ENCODE measurements around the gene ARHGEF4.

Gene ARHGEF4, protein sequence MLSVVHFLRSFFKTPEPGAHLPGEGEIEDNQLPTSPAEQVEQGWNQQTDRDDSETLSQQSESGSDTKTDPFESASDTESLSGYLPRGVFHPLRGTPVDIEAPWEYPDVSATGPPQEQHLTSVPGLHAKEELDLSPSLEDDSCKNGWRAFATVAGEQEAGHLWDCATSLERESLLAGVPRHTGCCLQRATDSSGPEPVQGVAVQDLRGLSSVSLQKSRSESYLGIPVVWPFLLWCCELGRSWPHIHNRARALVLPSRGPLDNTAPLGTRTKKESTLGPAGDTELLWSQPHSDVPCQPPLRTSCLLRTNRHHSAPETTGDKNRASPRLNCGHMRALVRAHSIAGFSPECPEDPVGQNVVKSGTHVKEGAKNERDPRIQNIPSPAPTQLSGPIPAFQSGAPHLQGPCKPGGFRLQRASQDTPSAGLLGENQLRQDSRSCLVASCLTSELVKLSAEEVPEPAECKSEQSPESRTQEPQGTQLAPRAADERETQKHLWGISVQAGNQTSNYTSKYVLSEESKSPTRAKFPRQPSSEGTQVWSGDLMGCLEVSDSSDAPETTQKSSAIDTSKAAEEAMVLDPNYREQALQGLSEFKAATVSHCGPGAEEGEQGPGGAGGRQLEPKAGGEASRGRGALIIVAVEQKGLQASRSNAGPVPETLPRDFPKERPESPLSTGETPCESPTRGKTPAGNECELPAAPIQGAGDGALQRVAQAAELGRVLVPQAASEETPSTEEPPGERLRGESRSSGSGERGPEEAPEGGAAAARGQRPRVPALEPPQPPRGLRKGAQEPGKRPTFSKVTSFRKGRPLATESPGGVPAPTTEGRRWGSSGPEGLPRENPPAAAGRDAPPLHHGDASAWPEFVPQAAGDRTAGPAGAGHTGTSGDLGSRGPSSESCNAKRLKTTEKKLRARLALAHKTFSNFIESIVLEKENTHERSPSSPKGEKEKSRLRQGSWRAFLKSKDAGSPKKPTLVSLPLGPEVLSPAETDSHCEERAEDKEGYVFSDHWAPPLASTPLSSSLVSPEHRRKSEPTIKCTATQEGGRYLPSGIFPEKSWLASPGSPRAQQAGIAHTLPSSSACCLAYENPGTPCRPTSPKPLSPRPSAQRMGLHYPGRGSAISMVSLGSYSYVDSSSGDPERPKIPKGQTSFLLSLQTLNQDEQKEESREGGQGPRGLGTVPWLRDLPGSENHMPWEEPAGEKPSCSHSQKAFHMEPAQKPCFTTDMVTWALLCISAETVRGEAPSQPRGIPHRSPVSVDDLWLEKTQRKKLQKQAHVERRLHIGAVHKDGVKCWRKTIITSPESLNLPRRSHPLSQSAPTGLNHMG (N-terminal part only)

DNA sequence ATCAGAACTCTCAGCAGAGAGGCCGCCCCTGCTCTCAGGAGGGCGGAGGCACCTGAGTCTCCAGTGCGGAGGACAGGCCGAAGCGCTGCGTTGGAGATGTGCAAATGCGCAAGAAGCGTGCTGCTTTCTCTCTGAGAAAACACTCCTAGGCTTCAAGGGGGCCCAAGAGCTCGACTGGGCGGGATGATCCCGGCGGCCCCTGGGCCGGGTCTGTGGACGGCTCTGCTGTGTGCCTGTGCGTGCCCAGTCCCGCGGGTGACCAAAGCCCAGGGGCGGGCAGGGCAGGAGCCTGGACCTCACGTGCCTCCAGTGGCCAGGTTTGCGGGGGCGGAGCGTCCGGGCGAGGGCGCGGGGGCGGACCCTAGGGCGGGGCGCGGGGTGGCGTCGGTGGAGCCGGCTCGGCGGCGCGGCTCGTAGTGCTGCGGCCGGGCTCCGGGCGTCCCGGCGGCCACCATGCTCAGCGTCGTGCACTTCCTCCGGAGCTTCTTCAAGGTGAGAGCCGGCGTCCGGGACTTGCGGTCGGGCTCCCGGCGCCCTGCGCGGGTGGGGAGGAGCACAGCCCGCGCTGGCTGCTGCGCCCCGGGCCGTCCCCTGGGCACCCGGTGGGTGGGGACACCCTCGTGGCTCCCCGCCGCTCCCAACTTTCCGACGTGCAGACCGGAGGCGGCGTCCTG, at the start of gene ARHGEF4:
ARHGEF4 (plus strand) TSS at position 414 of the 674 bp plus-strand sequence; CDS start at position 454, 40 bp downstream.
- DNase-seq (ENCODE audit: low read depth): no peak

- DNase-seq (ENCODE audit: low read depth): no peak
Measured at GRCh38 chr2:130787841-130788240, 48.9 kb upstream of the ARHGEF4 start.

- DNase-seq (ENCODE audit: low read depth): no peak
Measured at GRCh38 chr2:130790312-130790711, 46.4 kb upstream of the ARHGEF4 start.

- DNase-seq (ENCODE audit: low read depth): no peak
Measured at GRCh38 chr2:130790804-130791616, 45.7 kb upstream of the ARHGEF4 start.

DNA sequence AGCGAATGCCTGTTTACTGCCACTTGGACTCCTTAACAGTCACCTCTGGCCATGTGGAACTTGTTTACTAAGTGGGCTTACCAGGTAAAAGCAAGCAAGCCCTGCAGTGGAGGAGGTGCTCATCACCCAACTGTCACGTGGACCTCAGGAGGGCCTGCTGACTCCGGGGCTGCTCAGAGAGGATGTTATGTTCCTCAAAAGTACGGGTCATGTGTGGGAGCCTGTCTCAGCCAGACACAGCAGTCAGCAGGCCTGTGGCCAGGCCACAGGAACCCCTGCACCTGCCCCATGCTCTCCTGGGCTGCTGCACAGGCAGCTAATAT, 45.1 kb upstream of the ARHGEF4 start:
- DNase-seq (ENCODE audit: low read depth): no peak

DNA sequence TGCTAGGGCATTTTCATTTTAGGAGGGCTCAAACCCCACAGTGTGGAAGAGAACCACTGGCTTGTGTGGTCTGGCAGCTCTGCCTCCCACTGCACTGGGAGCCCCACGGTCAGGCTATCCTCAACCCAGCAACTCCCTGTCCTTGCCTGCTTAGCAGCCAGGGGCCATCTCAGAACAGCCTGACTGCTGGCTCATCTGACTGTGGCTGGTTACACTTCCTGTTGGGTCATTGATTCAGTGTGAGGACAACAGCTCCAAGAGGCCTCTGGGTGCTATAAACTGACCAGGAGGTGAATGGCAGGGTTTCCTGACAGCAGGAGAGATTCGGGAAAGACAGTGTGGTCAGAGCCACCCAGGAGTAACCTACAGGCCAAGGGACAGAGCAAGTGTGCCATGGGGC, 41.3 kb upstream of the ARHGEF4 start:
- DNase-seq (ENCODE audit: low read depth): no peak

DNA sequence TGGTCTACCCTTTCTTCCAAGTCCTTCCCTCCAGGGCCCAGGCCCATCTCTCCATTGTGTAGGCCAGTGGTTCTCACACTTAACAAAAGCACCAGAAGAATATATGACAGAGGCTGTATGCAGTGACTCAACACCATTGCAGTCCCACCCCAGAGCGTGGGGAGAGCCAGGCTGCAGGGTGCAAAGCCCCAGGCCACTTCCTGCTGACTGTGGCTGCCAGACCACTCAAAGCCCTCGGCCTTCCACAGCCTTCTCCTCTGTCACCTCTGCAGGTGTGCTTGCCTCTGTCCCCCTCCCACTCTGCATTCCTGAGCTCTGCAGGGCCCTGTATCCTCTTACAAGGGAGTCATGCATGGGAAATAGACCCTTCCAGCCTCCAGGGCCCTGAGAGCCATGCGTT, 40.4 kb upstream of the ARHGEF4 start:
- DNase-seq (ENCODE audit: low read depth): no peak

- peak; percentile 96 for DNase-seq (ENCODE audit: low read depth)
Measured at GRCh38 chr2:130797493-130798435, 39.0 kb upstream of the ARHGEF4 start.

DNA sequence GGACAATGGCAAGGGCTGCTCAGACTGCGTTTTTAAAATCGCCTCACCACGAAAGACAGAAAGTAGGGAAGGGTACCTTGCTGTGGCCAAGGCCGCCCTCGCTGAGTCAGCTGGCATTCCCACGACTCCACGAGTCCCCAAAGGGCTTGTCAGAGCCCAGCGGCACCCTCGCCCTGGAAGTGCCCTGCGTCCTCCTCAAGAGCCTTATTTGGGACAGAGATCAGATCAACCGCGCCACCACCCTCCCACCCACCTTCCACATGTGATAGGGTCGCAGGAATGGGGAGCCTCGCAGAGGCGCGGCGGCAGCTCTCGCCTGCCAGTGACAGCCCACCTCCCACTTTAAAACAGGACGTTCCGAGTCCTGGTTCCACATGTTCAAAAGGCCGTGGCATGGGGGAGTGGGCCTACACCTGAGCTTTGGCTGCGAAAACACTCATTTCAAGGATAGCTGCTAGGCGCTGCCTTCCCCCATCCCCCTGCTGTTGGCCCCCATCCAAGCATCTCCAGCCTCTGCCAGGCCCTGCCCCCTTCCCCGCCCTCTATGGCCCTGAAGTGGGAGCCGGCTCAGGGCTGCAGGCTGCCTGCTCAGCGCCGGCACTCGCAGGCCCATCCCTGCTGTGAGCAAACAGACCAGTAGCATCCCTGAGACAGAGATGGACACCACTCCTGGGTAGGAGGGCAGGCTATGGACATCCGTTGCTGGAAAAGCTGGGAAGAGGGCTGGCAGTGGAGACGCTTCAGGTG, 38.1 kb upstream of the ARHGEF4 start:
- DNase-seq (ENCODE audit: low read depth): no peak

GRCh38 chr2:130799295-130799694, 37.4 kb upstream of the ARHGEF4 start:
- no peak for DNase-seq (ENCODE audit: low read depth)

- no peak for DNase-seq (ENCODE audit: low read depth)
Measured at GRCh38 chr2:130805613-130806012, 31.1 kb upstream of the ARHGEF4 start.

GRCh38 chr2:130806370-130806769, 30.3 kb upstream of the ARHGEF4 start:
- no peak for DNase-seq (ENCODE audit: low read depth)

- no peak for DNase-seq (ENCODE audit: low read depth)
Measured at GRCh38 chr2:130807659-130808385, 28.9 kb upstream of the ARHGEF4 start.

- no peak for DNase-seq (ENCODE audit: low read depth)
Measured at GRCh38 chr2:130808482-130809268, 28.0 kb upstream of the ARHGEF4 start.

GRCh38 chr2:130810490-130810889, 26.2 kb upstream of the ARHGEF4 start:
- DNase-seq (ENCODE audit: low read depth): no peak

- DNase-seq (ENCODE audit: low read depth): no peak
Measured at GRCh38 chr2:130813722-130814121, 23.0 kb upstream of the ARHGEF4 start.

DNA sequence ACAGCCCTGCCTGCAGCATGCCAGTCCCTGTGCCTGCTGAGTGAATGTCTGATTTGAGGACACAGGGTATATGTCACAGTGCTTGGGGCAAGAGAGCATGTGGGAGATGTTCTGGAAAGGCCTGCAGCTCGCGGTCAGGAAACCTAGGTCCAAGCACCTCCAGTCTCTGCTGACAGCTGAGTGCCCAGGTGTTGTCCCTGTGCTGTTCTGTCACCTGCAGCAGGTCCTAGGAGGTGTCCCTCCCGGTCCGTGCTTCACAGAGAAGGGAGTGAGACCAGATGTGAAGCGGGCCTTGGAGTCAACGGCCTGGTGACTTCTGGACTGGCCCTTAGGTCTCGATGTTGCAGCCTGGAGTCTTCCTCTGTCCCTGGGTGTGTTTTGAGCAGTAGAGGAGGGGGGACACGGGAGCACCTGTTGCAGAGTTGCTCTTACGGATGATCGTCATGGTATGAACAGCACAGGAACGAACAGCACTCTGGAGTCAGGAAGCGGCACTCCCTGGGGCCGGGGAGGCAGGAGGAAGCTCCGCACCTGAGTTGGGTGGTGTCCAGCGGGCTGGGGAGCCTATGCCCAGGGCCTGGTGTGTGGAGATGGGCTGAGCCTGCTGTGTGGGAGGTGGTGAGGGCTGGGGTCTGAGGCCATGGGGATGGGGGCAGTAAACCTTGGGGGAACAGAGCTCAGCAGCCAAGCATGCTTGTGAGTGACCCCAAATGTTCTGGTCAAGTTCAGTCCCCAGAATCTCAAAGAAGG, 21.6 kb upstream of the ARHGEF4 start:
- no peak for DNase-seq (ENCODE audit: low read depth)

Measured in activated T-cell treated with anti-CD3 and anti-CD28 coated beads for 1 hour (primary cell).